SIG-M5 treated with dmso at 0.1 percent for 504 hours (cell line): ENCODE measurements around the gene ZNF468.
"Not testable (repeated sequence)": the region's sequence is repeated elsewhere in the genome, so short reads cannot be mapped to it uniquely, and the experiment has no call there.

Experiments
- DNase-seq: peaks from one replicate; lab custom pipeline; 2025; ENCODE audit not compliant: unreplicated experiment; lab: John Stamatoyannopoulos, UW

The ZNF468 gene

DNA sequence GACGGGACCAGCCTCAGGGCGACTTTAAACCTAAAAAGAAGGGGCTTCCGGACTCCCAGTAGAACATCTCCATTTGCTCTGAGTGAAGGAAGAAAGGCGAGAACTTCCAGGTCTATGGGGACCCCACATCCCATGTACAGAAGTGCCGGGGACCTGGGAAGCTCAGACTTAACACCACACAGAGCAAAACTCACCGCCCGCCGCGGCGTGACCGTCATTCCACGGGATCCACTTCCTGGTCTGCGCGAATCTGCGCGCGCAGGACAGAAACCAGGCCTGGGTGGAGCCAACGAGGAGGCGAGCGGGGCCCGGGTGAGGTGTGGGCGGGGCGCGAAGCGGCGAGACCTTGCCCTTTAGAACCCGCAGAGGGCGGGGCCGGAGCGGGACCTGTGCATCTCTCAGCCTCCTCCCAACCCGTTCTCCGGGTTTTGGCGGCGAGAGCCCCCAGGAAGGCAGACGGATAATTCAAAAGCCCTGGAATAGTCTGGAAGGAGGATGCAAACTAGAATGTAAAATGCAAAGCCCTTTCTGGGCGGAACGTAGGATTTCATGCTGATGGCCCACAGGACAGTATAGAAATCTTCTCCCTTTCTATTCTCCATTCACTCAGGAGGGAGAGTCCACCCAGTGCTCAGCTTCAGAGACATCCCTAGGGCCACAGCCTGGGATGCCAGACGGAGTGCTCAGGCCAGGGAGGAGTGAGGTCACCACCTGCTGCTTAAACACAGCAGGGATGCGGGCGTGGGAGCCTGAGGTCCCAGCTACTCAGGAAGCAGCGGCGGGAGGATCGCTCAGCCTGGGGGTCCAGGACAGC, at the start of gene ZNF468:
Gene ZNF468, minus strand, starts transcription at position 242 of the 814 bp plus-strand sequence. CDS start 3,347 bp downstream, outside the sequence.
- not testable (repeated sequence) for DNase-seq

DNA sequence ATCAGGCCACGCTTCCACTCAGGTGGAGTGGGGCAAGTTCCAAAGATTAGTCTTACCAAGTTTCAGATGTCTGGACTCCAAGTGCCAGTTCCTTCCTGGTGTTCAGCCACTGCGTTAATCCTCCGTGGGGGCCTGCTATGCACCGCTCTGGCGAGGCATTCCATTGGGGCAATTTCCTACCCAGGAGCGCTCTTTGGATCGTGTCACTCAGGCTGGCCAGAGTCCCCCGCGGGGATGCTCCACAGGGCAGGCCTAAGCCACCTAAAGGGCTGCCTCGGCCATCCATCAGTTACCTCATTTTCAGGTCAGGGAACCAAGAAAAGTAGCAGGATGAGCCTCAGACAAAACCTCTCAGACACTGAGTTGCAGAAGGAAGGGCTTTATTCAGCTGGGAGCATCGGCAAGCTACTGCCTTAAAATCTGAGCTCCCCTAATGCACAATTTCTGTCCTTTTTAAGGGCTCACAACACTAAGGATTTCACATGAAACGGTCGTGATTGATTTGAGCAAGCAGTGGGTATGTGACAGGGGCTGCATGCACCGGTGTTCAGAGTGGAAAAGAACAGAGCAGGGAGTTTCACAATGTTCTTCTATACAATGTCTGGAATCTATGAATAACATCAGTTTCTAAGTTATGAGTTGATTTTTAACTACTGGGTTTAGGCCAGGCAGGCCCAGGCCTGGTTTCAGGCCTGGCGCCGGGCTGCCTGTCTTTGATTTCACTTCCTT, 46.8 kb upstream of the ZNF468 start:
- DNase-seq = not testable (repeated sequence)

DNA sequence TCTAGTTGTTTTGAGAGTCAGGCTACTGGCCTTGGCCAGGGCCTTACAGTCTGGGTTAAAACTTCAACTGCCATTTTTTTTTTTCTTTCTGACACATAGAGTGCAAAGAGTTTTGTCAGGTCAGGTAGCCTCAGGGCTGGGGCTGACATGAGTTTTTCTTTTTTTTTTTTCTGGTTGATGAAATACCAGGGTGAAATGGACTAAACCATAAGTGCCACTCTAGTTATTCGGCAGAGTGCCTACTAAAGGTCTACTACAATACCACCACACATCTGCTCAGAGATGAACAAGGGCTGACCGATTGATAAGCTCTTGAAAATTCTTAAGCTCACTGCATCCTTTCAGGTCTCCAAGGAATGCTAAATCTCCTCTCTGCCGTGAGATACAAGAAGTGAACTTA, 44.4 kb upstream of the ZNF468 start:
- no peak for DNase-seq

DNA sequence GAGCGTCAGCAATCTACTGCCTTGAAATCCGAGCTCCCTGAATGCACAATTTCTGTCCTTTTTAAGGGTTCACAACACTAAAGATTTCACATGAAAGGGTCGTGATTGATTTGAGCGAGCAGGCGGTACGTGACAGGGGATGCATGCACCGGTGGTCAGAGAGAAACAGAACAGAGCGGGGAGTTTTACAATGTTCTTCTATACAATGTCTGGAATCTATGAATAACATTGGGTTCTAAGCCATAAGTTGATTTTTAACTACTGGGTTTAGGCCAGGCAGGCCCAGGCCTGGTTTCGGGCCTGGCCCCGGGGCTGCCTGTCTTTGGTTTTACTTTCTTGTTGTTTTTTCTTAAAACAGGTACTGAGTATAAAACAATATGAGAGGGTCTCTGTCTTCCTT, 41.2 kb upstream of the ZNF468 start:
- DNase-seq = not testable (repeated sequence)

DNA sequence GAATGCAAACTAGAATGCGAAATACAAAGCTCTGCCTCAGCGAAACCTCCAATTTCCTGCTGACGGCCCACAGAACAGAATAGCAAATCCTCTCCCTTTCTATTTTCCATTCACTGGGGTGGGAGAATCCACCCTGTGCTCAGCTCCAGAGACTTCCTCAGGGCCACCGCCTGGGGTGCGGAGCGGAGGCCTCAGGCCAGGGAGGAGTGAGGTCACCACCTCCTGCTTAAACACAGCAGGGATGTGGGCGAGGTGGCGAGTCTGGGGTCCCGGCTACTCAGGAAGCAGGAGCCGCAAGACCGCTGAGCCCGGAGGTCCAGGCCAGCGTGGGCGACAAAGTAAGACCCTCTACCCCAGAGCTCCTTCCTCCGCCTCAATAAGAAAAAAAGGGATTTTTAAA, 40.7 kb upstream of the ZNF468 start:
- DNase-seq = no peak

DNA sequence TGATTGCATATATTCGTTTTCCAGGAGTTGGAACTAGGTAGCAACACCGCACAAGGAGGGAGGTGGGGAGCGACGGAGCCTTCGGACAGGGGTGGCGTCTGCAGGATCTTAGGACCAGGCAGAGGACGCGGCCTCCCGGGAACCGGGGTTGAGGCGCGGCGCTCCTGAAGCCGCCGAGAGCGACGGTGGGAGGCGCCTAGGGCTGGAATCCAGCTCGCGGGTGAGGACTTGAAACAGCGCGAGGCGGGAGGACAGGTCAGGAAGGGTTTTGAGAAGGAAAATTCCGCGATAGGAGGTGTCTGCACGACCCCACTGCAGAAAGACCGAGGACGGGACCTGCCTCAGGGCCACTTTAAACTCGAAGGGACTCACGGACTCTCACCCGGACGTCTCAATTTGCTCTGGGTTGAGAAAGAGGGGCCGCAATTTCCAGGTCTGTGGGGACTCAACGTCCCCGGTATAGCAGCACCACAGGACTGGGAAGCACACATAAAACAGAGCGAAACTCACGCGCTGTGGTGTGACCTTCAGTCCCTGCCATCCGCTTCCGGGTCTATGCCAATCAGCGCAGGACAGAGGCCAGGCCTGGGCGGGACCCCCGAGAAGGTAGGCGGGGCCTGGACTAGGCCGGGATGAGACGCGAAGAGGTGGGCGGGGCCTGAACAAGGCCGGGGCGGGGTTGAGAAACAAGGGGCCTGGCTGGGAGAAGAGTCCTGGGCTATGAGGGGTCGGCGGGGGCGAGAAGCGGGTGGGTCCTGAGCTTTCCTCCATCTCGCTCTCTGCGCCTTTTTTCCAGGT, 39.9 kb upstream of the ZNF468 start, which contains the start of gene ZNF320:
Gene ZNF320, minus strand, starts transcription at position 498 of the 798 bp plus-strand sequence. CDS start 7,380 bp downstream, outside the sequence.
- DNase-seq = no peak

DNA sequence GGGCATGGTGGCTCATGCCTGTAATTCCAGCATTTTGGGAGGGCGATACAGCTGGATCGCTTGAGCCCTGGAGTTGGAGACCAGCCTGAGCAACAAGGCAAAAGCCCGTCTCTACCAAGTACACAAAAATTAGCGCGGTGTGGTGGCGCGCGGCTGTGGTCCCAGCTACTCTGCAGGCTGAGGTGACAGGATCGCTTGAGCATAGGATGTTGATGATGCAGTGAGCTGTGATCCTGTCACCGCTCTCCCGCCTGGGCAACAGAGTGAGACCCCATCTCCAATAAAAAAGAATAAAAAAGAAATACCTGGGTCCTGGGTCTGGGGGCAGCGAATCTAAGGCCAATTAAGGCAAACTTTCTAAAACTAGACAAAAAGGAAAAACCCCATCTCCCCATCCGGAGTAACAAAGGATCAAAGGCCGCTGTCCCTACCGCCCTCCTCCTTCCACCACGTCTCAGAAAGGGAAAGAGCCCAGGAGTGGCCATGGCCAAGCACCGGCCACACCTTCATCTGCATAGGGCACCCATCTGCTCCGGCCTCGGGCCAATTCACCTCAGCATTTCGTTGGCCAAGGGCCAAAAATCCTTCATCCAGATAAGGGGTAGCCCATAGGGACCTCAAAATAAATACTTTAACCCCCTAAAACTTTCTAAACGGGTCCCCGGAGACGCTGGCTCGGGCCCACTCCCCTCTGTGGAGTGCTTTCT, 39.2 kb upstream of the ZNF468 start:
- no peak for DNase-seq

DNA sequence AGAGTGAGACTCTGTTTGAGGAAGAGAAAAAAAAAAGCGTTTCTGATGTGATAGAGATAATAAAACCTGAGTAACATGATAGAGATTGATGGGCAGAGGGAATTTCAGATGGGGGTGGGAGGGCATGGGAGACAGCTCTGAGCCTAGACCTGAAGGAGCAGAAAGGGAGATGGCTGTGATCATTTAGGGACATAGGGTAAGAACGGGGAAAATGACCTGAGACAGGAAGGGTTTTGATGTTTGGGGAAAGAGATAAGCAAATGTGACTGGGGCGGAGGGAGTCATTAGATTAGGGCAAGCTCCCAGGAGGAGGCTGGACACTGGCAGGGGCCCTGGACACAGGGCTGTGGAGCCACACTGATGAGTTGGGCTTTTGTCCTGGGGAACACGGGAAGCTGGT, 33.9 kb upstream of the ZNF468 start:
- no peak for DNase-seq

DNA sequence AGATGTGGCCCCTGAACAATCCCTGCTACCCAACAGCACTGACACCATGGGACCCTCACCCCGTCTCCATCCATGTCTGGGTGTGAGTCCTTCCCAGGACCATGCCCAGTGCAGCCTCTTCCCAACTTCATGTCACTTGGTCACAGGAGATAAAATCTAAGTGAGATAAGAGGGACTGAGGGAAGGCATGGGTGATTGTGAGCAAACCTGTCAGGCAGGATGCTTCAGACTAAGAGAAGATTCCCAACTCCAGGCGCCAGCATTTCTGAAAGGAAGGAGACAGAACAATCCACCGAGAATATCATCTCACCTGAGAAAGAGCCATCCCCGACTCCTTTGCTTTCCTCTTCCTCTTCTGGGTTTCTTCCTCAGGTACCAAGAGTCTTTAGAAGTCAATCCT, 32.5 kb upstream of the ZNF468 start:
- no peak for DNase-seq

DNA sequence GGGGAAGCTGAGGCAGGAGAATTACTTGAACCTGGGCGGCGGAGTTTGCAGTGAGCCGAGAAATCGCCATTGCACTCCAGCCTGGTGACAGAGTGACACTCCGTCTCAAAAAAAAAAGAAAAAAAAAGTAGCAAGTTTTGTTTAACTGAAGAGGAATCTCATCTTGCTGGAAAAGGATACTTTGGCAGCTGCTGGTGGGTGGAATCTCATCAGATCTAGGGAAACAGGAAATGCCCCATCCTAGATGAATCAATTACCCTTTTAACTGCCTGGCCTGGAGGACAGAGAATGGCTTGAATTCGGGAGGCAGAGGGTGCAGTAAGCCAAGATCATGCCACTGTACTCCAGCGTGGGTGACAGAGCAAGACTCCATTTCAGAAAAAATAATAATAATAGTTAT, 31.7 kb upstream of the ZNF468 start:
- DNase-seq = no peak

DNA sequence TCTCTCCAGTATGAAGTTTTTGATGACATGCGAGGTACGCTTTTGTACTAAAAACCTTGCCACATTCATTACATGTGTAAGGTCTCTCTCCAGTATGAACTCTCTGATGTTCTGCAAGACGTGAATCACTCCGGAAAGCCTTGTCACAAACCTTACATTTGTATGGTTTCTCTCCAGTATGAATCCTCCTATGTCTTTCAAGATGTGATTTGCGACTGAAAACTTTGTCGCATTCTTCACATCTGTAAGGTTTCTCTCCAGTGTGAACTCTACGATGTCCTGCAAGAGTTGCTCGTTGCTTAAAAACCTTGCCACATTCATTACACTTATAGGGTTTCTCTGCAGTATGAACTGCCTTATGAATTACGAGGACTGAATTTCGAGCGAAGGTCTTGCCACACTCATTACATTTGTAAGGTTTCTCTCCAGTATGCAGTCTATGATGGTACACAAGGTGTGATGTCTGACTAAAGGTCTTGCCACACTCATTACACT, 23.5 kb upstream of the ZNF468 start:
- DNase-seq = no peak

DNA sequence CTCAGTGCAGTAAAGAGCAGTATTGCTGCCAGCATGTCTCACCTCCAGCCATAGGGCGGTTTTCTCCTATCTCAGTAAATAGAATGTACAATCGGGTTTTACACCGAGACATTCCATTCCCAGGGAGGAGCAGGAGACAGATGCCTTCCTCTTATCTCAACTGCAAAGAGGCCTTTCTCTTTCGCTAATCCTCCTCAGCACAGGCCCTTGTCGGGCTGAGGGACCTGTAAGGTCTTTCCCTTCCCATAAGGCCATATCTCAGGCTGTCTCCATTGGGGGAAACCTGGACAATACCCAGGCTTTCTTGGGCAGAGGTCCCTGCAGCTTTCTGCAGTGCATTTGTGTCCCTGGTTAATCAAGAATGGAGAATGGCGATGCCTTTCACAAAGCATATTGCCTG, 15.6 kb upstream of the ZNF468 start:
- not testable (repeated sequence) for DNase-seq

DNA sequence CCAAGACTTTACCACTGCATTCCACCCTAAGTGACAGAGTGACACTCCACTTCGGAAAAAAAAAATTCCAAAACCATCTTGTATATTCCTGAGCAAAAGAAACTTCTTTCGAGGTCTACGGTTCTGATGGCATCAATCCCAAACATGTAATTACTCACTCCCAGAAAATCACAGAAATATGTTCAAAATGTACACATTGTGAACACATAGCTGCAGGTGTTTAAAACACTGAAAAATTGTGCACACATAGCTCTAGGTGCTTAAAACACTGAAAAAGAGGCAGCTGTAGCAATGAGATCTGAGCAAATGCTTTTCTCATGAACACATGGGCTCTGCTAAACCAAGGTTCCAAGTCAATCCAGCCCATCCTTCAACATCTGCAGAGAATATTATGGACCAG, 14.0 kb upstream of the ZNF468 start:
- no peak for DNase-seq

DNA sequence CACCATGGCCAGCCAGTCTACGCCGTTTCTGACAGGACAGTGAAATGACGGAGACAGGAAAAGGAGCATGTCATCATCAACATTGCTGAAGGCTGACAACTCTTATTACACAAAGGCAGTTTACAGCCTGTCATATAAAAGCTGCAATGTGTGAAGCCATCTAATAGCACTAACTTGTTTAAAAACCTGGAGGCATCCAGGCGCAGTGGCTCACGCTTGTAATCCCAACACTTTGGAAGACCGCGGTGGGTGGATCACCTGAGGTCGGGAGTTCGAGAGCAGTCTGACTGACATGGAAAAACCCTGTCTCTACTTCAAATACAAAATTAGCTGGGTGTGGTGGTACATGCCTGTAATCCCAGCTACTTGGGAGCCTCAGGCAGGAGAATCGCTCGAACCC, 10.6 kb upstream of the ZNF468 start:
- DNase-seq = not testable (repeated sequence)

DNA sequence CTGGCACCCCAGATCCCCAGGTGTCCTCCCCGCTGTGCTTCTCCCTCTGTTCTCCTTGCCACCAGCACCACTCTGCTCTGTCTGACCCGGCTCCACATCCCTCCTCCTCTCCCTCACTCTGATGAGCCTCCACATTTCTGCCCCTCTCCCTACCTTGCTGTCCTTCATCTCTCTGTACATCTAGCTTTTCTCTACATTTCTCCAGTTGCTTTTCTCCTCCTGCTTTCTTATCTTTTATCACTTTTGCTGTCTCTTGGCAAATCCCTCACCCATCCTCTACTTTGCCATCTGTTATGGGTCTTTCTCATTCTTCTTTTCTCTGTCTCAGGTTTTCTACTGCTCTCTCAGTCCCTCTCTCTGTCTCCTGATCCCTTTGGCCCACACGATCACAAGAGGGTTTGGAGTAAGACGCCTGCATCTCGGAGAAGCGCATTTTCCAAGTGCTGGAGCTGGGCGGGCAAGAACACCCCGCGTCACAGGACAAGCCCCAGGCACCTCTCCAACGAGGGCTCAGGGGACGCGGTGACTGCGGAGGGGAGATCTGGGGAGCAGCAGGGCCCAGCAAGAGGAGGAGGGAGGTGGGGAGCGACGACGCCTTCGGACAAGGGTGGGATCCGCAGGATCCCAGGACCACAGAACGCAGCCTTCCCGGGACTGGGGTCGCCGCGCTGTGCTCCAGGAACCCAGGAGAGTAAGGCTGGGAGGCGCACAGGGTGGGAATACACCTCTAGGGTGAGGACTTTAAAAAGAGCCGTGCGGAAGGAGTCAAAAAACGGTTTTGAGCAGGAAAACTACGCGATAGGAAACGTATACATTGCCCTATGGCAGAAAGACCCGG, 660 bp downstream of the ZNF468 start:
- DNase-seq = not testable (repeated sequence)

DNA sequence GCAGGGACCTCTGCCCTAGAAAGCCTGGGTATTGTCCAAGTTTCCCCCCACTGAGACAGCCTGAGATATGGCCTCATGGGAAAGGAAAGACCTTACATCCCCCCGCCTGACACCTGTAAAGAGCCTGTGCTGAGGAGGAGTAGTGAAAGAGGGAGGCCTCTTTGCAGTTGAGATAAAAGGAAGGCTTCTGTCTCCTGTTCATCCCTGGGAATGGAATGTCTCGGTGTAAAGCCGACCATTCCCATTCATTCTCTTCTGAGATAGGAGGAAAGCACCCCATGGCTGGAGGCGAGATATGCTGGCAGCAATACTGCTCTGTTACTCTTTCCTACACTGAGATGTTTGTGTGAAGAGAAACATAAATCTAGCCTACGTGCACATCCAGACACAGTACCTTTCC, 10.1 kb downstream of the ZNF468 start:
- DNase-seq = not testable (repeated sequence)

DNA sequence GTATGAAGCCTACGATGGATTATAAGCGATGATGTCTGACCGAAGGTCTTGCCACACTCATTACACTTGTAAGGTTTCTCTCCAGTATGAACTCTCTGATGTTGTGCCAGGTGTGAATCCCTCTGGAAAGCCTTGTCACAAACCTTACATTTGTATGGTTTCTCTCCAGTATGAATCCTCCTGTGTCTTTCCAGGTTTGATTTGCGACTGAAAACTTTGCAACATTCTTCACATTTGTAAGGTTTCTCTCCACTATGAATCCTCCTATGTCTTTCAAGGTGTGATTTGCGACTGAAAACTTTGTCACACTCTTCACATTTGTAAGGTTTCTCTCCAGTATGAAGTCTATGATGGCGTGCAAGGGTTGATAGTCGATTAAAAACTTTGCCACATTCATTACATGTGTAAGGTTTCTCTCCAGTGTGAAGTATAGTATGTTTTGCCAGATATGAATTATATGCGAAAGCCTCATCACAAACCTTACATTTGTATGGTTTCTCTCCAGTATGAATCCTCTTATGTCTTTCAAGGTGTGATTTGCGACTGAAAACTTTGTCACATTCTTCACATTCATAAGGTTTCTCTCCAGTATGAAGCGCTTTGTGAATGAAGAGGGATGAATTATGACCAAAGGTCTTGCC, 16.5 kb downstream of the ZNF468 start:
- not testable (repeated sequence) for DNase-seq

DNA sequence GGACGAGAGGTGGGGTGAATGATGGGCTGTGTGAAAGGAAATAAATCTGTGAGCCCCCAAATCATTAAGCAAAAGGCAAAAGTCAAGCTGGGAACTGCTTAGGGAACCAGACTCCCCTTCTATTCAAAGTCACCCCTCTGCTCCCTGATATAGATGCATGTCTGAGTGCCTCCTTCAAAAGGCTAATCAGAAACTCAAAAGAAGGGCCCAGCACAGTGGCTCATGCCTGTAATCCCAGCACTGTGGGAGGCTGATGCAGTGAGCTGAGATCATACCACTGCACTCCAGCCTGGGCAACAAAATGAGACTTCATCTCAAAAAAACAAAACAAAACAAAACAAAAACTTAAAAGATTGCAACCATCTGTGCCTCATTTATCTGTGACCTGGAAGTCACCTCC, 23.1 kb downstream of the ZNF468 start:
- DNase-seq = not testable (repeated sequence)

DNA sequence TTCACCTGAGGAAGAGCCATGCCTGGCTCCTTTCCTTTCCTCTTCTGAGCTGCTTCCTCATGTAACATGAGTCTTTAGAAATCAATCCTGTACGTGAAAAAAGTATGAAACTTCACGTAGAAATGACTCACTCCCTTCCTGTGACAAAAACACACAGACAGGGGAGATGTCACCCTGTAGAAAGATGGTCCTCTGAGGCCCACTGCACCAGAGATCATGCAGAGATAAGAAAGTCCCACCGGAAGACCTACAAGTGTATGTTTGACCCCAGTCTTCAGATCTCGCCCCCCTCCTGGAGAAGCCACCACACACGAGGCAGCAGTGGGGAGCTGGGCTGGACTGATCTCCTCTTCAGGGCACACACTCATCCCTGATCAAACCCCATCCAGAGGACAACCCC, 23.9 kb downstream of the ZNF468 start:
- DNase-seq = not testable (repeated sequence)
